OCI-LY7 (cell line): ENCODE measurements around the gene PDIA6. TPM values are rescaled to one million over a fixed set of nuclear protein-coding genes. Genes with fewer than 3 reads are reported as not detected.

Experiments used
- BruUV-seq: library from RNA; stranded (reverse); fragments of 400-500 nt; replicated peaks from 2 replicates; lab custom pipeline; 2021; lab: Mats Ljungman, UMichigan
- CTCF ChIA-PET: fragments of 300-600 bp; sonication (Branson Sonifier 250); formaldehyde crosslinking; loops from one replicate; lab custom pipeline; 2022; ENCODE audit warnings: antibody characterized with exemption; ENCODE audit not compliant: unreplicated experiment; lab: Charles Lee
- POLR2A ChIA-PET: fragments of 300-600 bp; sonication (Branson Sonifier 250); formaldehyde crosslinking; loops from one replicate; lab custom pipeline; 2022; ENCODE audit warnings: antibody characterized with exemption; lab: Charles Lee
- DNase-seq: peaks from one replicate; pipeline ENCODE4 v3.0.0-alpha.2; 2015; ENCODE audit warnings: low spot score
- H2AFZ ChIP-seq: fragments of 200-600 bp; sonication (generic), shearing (Covaris generic); 2 replicates; pipeline ENCODE4 v1.6.1; 2014; ENCODE audit warnings: mild to moderate bottlenecking, antibody characterized with exemption, low read length, moderate library complexity
- H3K27ac ChIP-seq: fragments of 200-600 bp; sonication (generic); 2 replicates; pipeline ENCODE4 v1.5.1; 2014; ENCODE audit warnings: mixed run types, low read depth, mild to moderate bottlenecking, moderate library complexity, low read length, inconsistent platforms; ENCODE audit not compliant: poor library complexity, severe bottlenecking
- H3K36me3 ChIP-seq: fragments of 200-600 bp; sonication (generic); 2 replicates; pipeline ENCODE4 v1.6.1; 2014; ENCODE audit warnings: mild to moderate bottlenecking, antibody characterized with exemption, low read length, moderate library complexity, mixed read lengths; ENCODE audit not compliant: insufficient read depth
- H3K4me1 ChIP-seq: fragments of 200-600 bp; sonication (generic); 2 replicates; pipeline ENCODE4 v1.5.1; 2014; ENCODE audit warnings: mild to moderate bottlenecking, low read length; ENCODE audit not compliant: insufficient read depth, poor library complexity, severe bottlenecking
- H3K4me2 ChIP-seq: fragments of 200-600 bp; sonication (generic); 2 replicates; pipeline ENCODE4 v1.6.1; 2014; ENCODE audit warnings: mild to moderate bottlenecking, low read length
- H3K4me3 ChIP-seq: fragments of 200-600 bp; sonication (generic); 2 replicates; pipeline ENCODE4 v1.5.1; 2014; ENCODE audit warnings: mild to moderate bottlenecking, low read depth, low read length; ENCODE audit not compliant: poor library complexity, severe bottlenecking
- H3K79me2 ChIP-seq: fragments of 200-600 bp; sonication (generic); 2 replicates; pipeline ENCODE4 v1.6.1; 2016; ENCODE audit warnings: low read depth, mild to moderate bottlenecking, low read length, moderate library complexity, mixed read lengths; ENCODE audit not compliant: insufficient read depth
- H3K9me2 ChIP-seq: fragments of 200-600 bp; sonication (generic); 2 replicates; pipeline ENCODE4 v1.6.1; 2016; ENCODE audit warnings: mild to moderate bottlenecking, low read length, mixed read lengths; ENCODE audit not compliant: insufficient read depth
- H3K9me3 ChIP-seq: fragments of 200-600 bp; sonication (generic); 2 replicates; pipeline ENCODE4 v1.6.1; 2014; ENCODE audit warnings: mild to moderate bottlenecking, mixed run types, low read length, mixed read lengths
- H4K20me1 ChIP-seq: fragments of 200-600 bp; sonication (generic); 2 replicates; pipeline ENCODE4 v1.6.1; 2014; ENCODE audit warnings: mild to moderate bottlenecking, antibody characterized with exemption, low read length, moderate library complexity, mixed read lengths; ENCODE audit not compliant: insufficient read depth
- EZH2phosphoT487 ChIP-seq: fragments of 200-600 bp; sonication (generic); IDR thresholded peaks from 2 replicates; pipeline ENCODE4 v1.6.1; 2018; ENCODE audit warnings: low read depth, borderline replicate concordance, mild to moderate bottlenecking, mixed run types, antibody characterized with exemption, low read length, moderate library complexity, mixed read lengths
- intact Hi-C: fragments of 100-400 bp; cut with micrococcal nuclease; formaldehyde crosslinking; loops from one replicate; pipeline ENCODE4 v1.10.0; 2022; ENCODE audit not compliant: unreplicated experiment
- total RNA-seq, 2 experiments: library from RNA; depleted of rRNA in 1 of 2; stranded (reverse); fragments of >200 nt in 1 of 2; shearing (Covaris generic) in 1 of 2; gene quantifications; 2 replicates each; pipeline ENCODE4 v1.2.3, GENCODE V29; 2014 to 2022
- TF ChIP-seq, protein P1 (sequence below): fragments of 200-600 bp; sonication (generic); conservative IDR thresholded peaks from 2 replicates; pipeline ENCODE4 v1.5.1; 2014; ENCODE audit warnings: mild to moderate bottlenecking, antibody characterized with exemption, low read length, moderate library complexity, mixed read lengths

Gene PDIA6
- total RNA-seq, 2 experiments from 2014 or later = 150 to 171 TPM

DNA sequence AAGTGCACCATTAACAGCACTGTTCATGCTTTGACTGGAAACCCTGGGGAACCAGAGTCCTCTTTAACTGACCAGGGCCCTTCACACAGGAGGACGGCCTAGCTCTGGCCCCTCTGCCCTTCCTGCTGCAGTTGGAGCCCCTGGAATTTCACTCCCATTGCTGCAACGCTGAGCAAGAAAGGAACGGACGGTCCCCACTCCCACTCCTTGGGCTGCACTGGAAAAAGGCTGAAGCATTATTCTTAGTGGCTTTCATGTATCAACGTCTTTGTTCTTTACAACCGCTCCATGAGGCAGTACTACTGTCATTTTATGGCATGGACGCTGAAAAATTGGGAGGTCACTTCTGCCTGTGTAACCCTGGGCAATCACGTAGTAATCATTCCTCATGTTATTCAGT, 9.9 kb downstream of the PDIA6 start:
- no peak for DNase-seq
- intact Hi-C loops = no loop called here
- Histone ChIP-seq H3K9me3 (no peaks in the 10 kb centered on the region), H3K79me2 (peaks cover 81% of the 10 kb centered on the region), H3K4me2 (no peak overlapping the region), H3K9me2 (no peaks in the 10 kb centered on the region), H2AFZ (no peak overlapping the region), H3K4me1 (peaks cover 12% of the 10 kb centered on the region), H3K36me3 (peaks cover 75% of the 10 kb centered on the region), H3K4me3 (no peak overlapping the region), H3K27ac (no peak overlapping the region), H4K20me1 (peaks cover 19% of the 10 kb centered on the region; the same call in 1 of the 2 replicates)
- BruUV-seq = no TSS peak
- ChIA-PET CTCF (no interaction called here), POLR2A (interaction anchor here (0.5 to 1.0 kb wide), 2 partner anchors 9 to 91 kb away, joined by 3 read pairs; no protein-coding TSS in a partner anchor)
- TF ChIP-seq, protein P1, sequence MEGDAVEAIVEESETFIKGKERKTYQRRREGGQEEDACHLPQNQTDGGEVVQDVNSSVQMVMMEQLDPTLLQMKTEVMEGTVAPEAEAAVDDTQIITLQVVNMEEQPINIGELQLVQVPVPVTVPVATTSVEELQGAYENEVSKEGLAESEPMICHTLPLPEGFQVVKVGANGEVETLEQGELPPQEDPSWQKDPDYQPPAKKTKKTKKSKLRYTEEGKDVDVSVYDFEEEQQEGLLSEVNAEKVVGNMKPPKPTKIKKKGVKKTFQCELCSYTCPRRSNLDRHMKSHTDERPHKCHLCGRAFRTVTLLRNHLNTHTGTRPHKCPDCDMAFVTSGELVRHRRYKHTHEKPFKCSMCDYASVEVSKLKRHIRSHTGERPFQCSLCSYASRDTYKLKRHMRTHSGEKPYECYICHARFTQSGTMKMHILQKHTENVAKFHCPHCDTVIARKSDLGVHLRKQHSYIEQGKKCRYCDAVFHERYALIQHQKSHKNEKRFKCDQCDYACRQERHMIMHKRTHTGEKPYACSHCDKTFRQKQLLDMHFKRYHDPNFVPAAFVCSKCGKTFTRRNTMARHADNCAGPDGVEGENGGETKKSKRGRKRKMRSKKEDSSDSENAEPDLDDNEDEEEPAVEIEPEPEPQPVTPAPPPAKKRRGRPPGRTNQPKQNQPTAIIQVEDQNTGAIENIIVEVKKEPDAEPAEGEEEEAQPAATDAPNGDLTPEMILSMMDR = no peak
- TF ChIP-seq EZH2phosphoT487 = no peak

DNA sequence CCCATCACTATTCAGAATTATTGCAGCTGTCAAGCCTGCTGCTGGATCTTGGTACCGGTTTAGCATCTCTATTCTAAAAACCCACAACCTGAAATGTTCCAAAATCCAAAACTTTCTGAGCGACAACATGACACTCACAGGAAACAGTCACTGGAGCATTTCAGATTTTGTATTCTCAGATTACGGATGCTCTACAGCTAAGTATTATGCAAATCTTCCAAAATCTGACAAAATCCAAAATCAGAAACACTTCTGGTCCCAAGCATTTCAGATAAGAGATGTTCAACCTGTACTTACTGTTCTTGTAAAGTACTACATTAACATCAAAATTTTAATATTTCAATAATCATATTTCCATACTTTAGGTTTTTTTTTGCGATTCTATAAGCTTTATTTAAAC, 12.4 kb downstream of the PDIA6 start:
- TF ChIP-seq, protein P1 = no peak
- TF ChIP-seq EZH2phosphoT487 = no peak
- Histone ChIP-seq H3K27ac (no peak overlapping the region), H3K9me3 (no peaks in the 10 kb centered on the region), H3K79me2 (peaks cover 62% of the 10 kb centered on the region), H3K36me3 (peaks cover 81% of the 10 kb centered on the region), H3K4me3 (no peak overlapping the region), H2AFZ (no peak overlapping the region), H3K4me1 (no peaks in the 10 kb centered on the region), H4K20me1 (peaks cover 18% of the 10 kb centered on the region; the same call in 1 of the 2 replicates), H3K4me2 (no peak overlapping the region), H3K9me2 (no peaks in the 10 kb centered on the region)
- ChIA-PET POLR2A (interaction anchor here (0.6 to 1.7 kb wide), 4 partner anchors 9 to 122 kb away, joined by 3 to 5 read pairs (median 4); no protein-coding TSS in a partner anchor), CTCF (no interaction called here)
- no TSS peak for BruUV-seq
- DNase-seq = no peak
- intact Hi-C loops = no loop called here

DNA sequence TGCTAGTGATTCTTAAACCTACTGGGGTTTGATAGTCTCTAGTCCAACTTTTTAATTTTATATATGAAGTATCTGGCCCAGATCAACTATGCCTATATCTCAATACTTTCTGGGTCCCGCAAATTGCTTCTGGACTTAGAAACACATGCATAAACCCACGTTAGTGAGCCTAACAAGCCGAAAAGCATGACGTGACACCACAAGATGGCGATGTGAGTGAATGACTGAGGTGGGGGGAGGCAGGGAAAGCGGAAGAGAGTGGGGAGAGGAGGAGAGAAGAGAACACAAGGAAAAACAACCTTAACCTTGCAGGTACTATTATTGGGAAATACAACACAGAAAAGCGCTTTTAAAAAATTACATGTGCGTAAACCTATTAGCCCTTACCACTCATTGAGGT, 13.8 kb downstream of the PDIA6 start:
- intact Hi-C loops = no loop called here
- ChIA-PET CTCF (no interaction called here), POLR2A (interaction anchor here (0.6 to 1.7 kb wide), 4 partner anchors 8 to 344 kb away, joined by 3 to 4 read pairs (median 3); no protein-coding TSS in a partner anchor)

More for the DNA sequence above, 13.8 kb downstream of the PDIA6 start:
- Histone ChIP-seq H3K9me3 (no peaks in the 10 kb centered on the region), H3K27ac (no peak overlapping the region), H4K20me1 (peaks cover 18% of the 10 kb centered on the region; the same call in 1 of the 2 replicates), H3K79me2 (peaks cover 57% of the 10 kb centered on the region), H3K4me3 (no peak overlapping the region), H2AFZ (no peak overlapping the region), H3K4me1 (no peaks in the 10 kb centered on the region), H3K9me2 (no peaks in the 10 kb centered on the region), H3K4me2 (no peak overlapping the region), H3K36me3 (peaks cover 86% of the 10 kb centered on the region)
- DNase-seq = no peak
- TF ChIP-seq EZH2phosphoT487 = no peak
- TF ChIP-seq, protein P1 = peak; percentile 70
- no TSS peak for BruUV-seq
